GM11168 (cell line): ENCODE results near the gene PRKAG2.
"Not testable (repeated sequence)": the region's sequence is repeated elsewhere in the genome, so short reads cannot be mapped to it uniquely, and the experiment has no call there.

Experiments used
- in situ Hi-C: fragments of 300-500 bp; cut with MboI; formaldehyde crosslinking; loops from one replicate; pipeline ENCODE4 v1.12.0; 2022; ENCODE audit warnings: low sequenced_read_pairs; ENCODE audit not compliant: unreplicated experiment

Gene PRKAG2

GRCh38 chr7:151595702-151596350 lies 281.1 kb downstream of the PRKAG2 start:
- in situ Hi-C loops: no loop called here

GRCh38 chr7:151592868-151593486 lies 283.9 kb downstream of the PRKAG2 start:
- in situ Hi-C loops: no loop called here

- in situ Hi-C loops: no loop called here
Measured at GRCh38 chr7:151592330-151592729, 284.6 kb downstream of the PRKAG2 start.

- in situ Hi-C loops: no loop called here
Measured at GRCh38 chr7:151591866-151592265, 285.0 kb downstream of the PRKAG2 start.

GRCh38 chr7:151590850-151591771 lies 285.8 kb downstream of the PRKAG2 start:
- in situ Hi-C loops: no loop called here

GRCh38 chr7:151590071-151590849 lies 286.7 kb downstream of the PRKAG2 start:
- in situ Hi-C loops: no loop called here

- in situ Hi-C loops: no loop called here
Measured at GRCh38 chr7:151588982-151589381, 287.9 kb downstream of the PRKAG2 start.

- in situ Hi-C loops: no loop called here
Measured at GRCh38 chr7:151586531-151587260, 290.2 kb downstream of the PRKAG2 start.

GRCh38 chr7:151585744-151586393 lies 291.0 kb downstream of the PRKAG2 start:
- in situ Hi-C loops: no loop called here

- in situ Hi-C loops: no loop called here
Measured at GRCh38 chr7:151581741-151582140, 295.2 kb downstream of the PRKAG2 start.

- in situ Hi-C loops: no loop called here
Measured at GRCh38 chr7:151579644-151580043, 297.3 kb downstream of the PRKAG2 start.

- in situ Hi-C loops: no loop called here
Measured at GRCh38 chr7:151575410-151575809, 301.5 kb downstream of the PRKAG2 start.

GRCh38 chr7:151573046-151573445 lies 303.9 kb downstream of the PRKAG2 start:
- in situ Hi-C loops: not testable (repeated sequence)

GRCh38 chr7:151572136-151572535 lies 304.8 kb downstream of the PRKAG2 start:
- in situ Hi-C loops: no loop called here

- in situ Hi-C loops: no loop called here
Measured at GRCh38 chr7:151571471-151571870, 305.4 kb downstream of the PRKAG2 start.

- in situ Hi-C loops: no loop called here
Measured at GRCh38 chr7:151570366-151570915, 306.5 kb downstream of the PRKAG2 start.

GRCh38 chr7:151568956-151569940 lies 307.7 kb downstream of the PRKAG2 start:
- in situ Hi-C loops: no loop called here

GRCh38 chr7:151566897-151567320 lies 310.0 kb downstream of the PRKAG2 start:
- in situ Hi-C loops: no loop called here
